Mesodermal cell (in vitro differentiated cells): ENCODE results near the gene GOSR1.
"Not testable (repeated sequence)": the region's sequence is repeated elsewhere in the genome, so short reads cannot be mapped to it uniquely, and the experiment has no call there.

Experiments
- H3K27ac ChIP-seq: 2 replicates; pipeline ENCODE4 v1.7.0; 2013; ENCODE audit warnings: mild to moderate bottlenecking, low read depth, low read length, moderate library complexity; ENCODE audit not compliant: severe bottlenecking
- H3K36me3 ChIP-seq: 2 replicates; pipeline ENCODE4 v1.7.1; 2013; ENCODE audit warnings: mild to moderate bottlenecking, low read length, moderate library complexity; ENCODE audit not compliant: control insufficient read depth, insufficient read depth
- H3K4me1 ChIP-seq: one replicate; pipeline ENCODE4 v1.7.1; 2013; ENCODE audit warnings: mild to moderate bottlenecking, low read length; ENCODE audit not compliant: insufficient read depth, control insufficient read depth, poor library complexity, severe bottlenecking
- H3K4me3 ChIP-seq: 2 replicates; pipeline ENCODE4 v1.7.0; 2013; ENCODE audit warnings: low read length, control low read depth, mild to moderate bottlenecking; ENCODE audit not compliant: insufficient read depth, poor library complexity, severe bottlenecking; ENCODE audit errors: extremely low read depth
- H3K9me3 ChIP-seq: 2 replicates; pipeline ENCODE4 v1.7.1; 2013; ENCODE audit warnings: mild to moderate bottlenecking, low read length, moderate library complexity; ENCODE audit not compliant: control insufficient read depth
- WGBS, 2 experiments: methylation state at CpG; one replicate each; pipeline ENCODE4 v1.1.5; 2013; ENCODE audit warnings: missing lambda C conversion rate in 2 of 2; ENCODE audit not compliant: insufficient coverage in 2 of 2; 5-methylcytosine and 5-hydroxymethylcytosine counted together

The GOSR1 gene

DNA sequence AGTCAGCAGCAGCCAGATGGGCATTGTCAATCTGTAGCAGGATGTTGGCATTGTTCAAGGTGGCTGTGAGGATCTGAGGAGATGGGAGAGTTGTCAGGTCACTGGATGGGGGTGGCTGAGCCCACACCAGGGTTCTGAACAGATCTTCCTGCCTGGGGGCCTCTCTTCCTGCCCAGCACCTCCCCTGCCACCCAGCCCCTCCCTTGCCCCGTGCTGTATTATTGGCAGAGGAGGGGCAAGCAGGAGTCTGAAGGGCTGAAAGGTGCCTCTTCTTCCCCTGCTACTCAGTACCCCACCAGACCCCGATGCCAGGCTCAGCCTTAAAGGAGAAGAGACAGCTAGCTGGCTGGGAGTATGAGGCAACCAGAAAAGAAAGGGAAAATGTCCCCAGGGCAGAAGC is 93.0 kb downstream of the GOSR1 start:
- Histone ChIP-seq H3K4me1 (peaks cover 10% of the 10 kb centered on the region), H3K9me3 (no peaks in the 10 kb centered on the region), H3K27ac (no peak overlapping the region), H3K36me3 (no peaks in the 10 kb centered on the region), H3K4me3 (no peak overlapping the region)
- 86% methylated on average over 1 of the region's 2 CpGs; no CpG with 5 or more reads in 1 of the 2 experiments for WGBS, 2 experiments

DNA sequence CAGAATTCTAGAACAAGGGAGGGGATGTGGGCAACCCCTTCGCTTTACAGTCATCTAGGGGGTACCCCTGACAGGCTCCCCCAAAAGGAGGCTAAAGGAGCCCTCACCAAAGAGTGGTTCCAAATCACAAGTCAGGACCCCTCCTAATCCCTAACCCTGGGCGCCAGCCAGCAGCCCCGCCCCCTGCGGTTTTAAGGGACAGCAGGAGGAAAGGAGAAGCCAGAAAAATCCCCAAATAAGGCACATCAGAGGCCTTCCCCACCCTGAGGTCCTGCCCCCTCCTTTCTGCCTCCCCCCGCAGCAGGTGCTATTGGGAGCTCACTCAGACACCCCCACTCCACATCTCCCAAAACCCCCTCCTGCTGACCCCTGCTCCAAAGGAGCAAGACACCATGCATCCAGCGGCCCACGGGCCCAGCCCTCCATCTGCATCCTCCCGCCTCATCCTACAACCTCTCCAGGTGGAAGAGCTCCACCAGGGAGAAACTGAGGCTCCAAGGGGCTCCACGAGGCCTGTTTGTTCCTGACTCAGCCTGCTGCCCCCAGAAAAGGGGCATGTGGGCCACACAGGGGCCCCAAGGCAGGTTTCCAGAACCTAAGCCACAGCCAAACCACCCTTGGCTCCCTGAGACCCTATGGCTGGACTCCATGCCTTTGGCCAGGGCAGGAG is 93.5 kb downstream of the GOSR1 start:
- H3K4me1 ChIP-seq = peaks cover 8% of the 10 kb centered on the region
- H3K9me3 ChIP-seq = no peaks in the 10 kb centered on the region
- H3K36me3 ChIP-seq = no peaks in the 10 kb centered on the region
- WGBS, 2 experiments = 86 to 88% methylated on average over 1 to 4 of the region's 9 CpGs
- H3K4me3 ChIP-seq = no peak overlapping the region
- no peak overlapping the region for H3K27ac ChIP-seq

DNA sequence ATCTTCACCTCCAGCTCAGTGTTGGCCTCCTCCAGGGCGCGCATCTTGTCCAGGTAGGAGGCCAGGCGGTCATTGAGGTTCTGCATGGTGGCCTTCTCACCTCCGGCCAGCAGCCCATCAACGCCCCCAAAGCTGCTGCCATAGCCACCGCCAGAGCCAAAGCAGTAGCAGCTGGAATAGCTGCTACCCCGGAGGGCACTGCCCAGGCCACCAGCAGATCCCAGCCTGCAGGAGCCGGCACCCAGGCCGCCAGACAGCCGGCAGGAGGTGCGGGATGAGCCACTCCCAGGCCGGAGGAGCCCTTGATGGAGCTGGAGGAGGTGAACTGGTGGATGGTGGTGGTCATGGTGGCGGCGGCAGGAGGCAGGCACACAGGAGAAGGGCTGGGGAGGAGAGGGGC is 94.2 kb downstream of the GOSR1 start:
- 97 to 100% methylated on average over 11 to 14 of the region's 14 CpGs for WGBS, 2 experiments
- not testable (repeated sequence) for H3K36me3 ChIP-seq, H3K27ac ChIP-seq, H3K4me1 ChIP-seq, H3K4me3 ChIP-seq, H3K9me3 ChIP-seq

DNA sequence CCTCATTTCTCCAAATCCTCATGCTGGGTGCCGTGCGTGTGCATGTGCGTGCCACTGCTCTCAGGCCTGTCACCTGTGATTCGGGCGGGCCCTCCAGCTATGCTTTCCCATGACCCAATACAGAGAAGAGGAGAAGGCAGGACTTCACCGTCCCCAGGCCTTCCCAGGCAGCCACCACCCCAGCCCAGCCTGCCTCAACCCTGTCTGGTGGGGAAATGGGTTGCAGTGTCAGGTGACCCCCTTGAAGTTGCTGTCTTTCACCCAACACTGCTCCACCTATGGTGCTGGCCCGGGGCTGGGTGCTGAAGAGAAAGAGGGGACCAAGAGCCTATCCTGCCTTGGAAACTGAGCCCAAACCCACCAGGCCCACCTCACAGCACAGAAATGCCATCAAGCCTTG is 94.7 kb downstream of the GOSR1 start:
- H3K4me1 ChIP-seq = no peaks in the 10 kb centered on the region
- no peak overlapping the region for H3K4me3 ChIP-seq
- H3K36me3 ChIP-seq = no peaks in the 10 kb centered on the region
- 94 to 100% methylated on average over 1 to 5 of the region's 7 CpGs for WGBS, 2 experiments
- no peak overlapping the region for H3K27ac ChIP-seq
- no peaks in the 10 kb centered on the region for H3K9me3 ChIP-seq

DNA sequence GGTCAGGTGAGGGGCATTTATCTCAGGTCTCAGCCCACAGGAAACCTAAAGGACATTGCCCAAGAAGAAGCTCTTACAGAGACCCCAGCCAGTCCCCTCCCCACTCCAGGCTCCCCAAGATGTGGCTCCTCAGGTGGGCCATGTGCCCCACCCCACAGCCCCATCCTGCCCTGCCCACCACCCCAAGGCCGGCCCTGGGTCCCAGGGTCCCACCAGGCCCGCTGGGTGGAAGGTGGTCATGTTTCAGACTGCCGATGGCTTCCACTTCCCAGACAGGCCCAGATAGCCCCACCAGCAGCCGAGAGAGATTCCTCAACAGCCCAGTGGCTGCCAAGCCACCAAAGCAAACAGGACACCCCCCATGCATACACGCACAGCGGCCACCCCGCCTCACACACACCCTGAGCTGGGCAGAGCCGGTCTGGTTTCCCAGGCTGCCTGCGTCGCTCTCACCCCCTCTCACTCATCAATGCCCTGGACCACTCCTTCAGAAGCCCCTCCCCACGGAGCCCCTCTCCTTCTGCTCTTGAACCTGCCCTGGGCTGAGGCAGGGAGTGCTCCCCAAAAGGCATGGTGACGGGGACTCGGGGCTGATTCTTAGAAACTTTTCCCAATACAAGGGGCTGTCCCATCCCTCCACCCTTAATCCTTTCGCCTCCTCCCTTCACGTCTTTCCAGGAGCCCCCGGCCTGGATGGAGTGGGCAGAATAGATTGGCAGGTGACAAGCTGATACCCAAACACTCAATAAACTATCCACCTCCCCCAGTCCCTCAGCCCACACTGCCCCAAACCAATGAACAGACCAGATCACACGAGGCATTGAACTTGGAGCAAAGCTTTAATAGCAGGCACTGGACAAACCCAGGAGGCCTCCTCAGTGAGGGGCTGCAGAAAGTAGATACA is 95.7 kb downstream of the GOSR1 start:
- whole genome bisulfite sequencing, 2 experiments = 93% methylated on average over 10 to 13 of the region's 17 CpGs
- H3K27ac ChIP-seq, H3K4me3 ChIP-seq, H3K36me3 ChIP-seq, H3K9me3 ChIP-seq, H3K4me1 ChIP-seq: not testable (repeated sequence)

DNA sequence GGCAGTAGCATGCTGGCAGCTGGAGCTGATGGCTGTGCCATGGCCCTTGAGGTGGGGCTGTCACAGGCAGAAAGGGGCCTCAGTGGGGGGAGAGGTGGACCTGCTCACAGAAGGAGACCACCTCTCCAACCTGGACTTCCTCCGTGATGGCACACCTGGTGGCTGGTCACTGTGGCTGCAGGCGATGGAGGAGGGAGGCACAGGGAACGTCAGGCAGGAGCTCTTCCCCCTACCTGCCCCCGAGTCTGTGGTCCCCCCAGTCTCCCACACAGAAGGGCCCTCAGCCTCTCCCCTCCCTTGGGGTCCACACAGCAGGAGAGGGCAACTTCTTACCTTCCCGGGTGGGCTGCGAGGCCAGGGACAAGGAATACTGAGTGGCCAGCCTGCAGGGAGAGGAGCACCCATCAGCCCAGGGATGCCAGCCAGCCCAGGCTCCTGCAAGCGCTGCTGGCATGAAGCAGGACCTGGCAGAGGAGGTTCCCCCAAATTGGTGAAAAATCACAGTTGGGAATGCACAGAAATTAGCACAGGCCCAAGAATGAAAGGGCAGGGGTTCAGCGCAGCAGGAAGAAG is 96.5 kb downstream of the GOSR1 start:
- no peaks in the 10 kb centered on the region for H3K4me1 ChIP-seq
- H3K36me3 ChIP-seq = no peaks in the 10 kb centered on the region
- no peak overlapping the region for H3K27ac ChIP-seq
- 91% methylated on average over 4 of the region's 8 CpGs for WGBS, 2 experiments
- H3K9me3 ChIP-seq = no peaks in the 10 kb centered on the region
- H3K4me3 ChIP-seq = no peak overlapping the region

DNA sequence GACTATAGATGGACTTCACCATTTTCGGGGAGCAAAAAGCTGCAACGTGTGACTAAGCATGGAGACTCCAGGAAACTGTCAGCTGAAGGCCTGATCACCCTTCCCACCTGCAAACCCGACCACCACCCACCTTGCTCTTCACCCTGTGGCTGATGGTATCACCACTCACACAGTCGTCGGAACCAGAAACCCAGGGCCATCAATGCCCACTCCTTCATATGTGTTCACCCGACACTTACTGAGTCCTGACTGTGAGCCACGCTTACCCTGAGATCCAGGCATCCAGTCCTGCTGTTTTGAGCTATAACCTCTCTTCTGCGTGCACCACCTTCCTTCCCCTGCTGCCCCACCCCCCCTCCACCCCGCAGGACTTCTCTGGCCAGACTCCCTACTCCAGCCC is 97.1 kb downstream of the GOSR1 start:
- not testable (repeated sequence) for H3K9me3 ChIP-seq, H3K36me3 ChIP-seq, H3K4me3 ChIP-seq, H3K27ac ChIP-seq, H3K4me1 ChIP-seq
- WGBS, 2 experiments = 85 to 87% methylated on average over 5 to 8 of the region's 9 CpGs

DNA sequence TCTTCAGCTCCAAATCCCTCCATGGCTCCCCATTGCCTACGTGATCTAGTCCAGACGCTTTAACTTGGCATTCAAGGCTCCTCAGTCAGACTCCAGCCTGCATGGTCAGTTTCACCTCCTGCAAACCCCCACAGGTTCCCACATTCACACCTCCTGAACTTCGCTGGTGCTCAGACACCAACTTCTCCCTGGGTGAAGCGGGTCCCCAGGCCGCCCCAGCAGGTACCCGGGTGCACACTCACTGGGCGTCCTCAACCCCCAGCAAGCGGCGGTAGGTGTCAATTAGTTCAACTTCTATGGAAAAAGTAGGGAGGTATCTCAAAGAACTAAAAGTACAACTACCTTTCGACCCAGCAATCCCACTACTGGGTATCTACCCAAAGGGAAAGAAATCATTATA is 97.6 kb downstream of the GOSR1 start:
- H3K4me3 ChIP-seq, H3K4me1 ChIP-seq, H3K9me3 ChIP-seq, H3K36me3 ChIP-seq, H3K27ac ChIP-seq: not testable (repeated sequence)
- 83 to 92% methylated on average over 1 to 5 of the region's 10 CpGs for WGBS, 2 experiments

DNA sequence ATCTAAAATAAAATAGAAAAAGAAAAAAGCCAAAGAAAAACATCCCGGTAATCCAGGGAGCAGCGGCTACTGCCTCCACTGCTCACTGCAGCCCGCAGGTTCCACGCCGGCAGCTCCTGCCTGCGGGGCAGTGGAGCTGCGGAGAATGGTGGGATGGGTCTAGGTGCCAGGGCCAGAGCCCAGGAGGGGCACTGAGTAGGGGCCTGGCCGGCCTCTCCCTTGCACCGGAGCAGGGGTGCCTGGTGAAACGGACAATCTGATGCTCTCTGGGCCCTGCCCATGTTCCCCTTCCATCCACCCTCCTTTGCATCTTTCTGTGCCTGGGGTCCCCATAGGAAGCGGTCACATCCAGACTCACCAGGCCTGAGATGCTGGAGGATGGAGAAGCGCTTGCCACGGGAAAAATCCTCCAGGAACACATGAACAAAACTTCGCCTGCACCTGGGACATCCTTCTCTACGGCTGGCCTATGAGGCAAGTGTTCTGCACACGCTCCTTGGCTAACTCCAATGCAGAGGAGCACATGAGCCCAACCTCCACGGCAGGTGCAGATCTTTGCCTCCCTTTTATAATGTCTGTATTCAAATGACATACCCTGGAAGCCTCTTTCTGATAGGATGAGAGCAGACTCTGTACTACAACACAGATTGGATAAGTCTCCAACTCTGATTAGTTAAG is 98.6 kb downstream of the GOSR1 start:
- not testable (repeated sequence) for H3K4me1 ChIP-seq, H3K27ac ChIP-seq, H3K9me3 ChIP-seq, H3K4me3 ChIP-seq, H3K36me3 ChIP-seq
- 89 to 93% methylated on average over 5 to 14 of the region's 17 CpGs for WGBS, 2 experiments

DNA sequence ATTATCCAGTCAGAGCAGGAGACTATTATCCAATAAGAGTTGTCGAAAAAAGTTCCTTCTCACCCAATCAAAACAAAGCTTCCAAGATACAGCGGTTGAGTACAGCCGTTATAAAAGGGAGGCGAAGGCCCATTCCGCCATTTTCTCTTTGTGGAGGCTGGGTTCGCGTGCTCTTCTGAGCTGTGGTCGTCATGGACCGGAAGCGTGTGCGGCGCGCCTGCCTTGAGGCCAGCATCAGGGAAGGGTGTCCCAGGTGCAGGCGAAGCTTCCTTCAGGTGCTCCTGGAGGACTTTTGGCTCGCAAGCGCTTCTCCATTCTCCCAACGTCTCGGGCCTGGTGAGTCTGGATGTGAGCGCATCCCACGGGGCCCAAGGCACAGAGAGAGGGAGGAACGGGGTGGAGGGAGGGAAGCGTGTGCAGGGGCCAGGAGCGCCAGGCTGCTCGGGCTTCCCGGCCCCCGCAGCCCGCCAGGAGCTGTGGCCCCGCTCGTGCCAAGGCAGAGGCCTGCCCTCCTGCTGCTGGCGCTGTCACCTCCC is 99.2 kb downstream of the GOSR1 start:
- 90 to 93% methylated on average over 23 to 25 of the region's 30 CpGs for WGBS, 2 experiments
- Histone ChIP-seq H3K9me3 (no peaks in the 10 kb centered on the region), H3K27ac (no peak overlapping the region)

More for the DNA sequence above, 99.2 kb downstream of the GOSR1 start:
- H3K4me3 ChIP-seq = no peak overlapping the region
- H3K36me3 ChIP-seq = no peaks in the 10 kb centered on the region
- H3K4me1 ChIP-seq = no peaks in the 10 kb centered on the region
